ENCODE results near the gene NCBP1. TPM values are rescaled to one million over a fixed set of nuclear protein-coding genes. Genes with fewer than 3 reads are reported as not detected.

The NCBP1 gene
- total RNA-seq, 4 donors from 2014 or later, result 16.2 to 38.0 (median 18.5) TPM

DNA sequence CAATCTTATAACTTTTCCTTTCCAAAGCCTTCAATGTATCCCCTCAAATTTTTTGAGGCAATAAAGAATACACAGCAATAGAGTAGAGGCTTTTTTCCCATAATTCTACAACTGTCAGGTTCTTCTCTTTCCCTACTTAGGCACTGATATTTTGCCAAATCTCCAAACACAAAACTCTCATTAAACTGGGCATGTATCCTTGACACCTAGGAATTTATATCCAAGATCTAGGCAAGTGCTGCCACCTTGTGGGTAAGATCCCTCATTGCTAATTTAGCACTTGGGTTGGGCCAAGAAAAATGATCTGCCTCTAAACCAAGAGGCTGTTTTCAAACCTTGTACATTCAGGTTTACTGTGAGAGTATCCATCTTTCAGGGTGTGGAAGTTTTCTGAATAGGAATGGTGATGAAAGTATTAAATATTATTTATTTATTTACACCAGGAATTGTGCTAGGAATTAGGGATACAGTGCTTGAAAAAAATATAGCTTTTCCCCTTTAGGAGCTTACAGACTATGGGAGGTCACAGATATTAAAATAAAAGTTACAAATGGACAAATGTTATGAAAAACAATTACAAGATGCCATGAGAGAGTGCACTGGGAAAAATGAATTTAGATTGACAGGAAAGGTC lies 18.1 kb upstream of the NCBP1 start:
- TF ChIP-seq, protein P1, sequence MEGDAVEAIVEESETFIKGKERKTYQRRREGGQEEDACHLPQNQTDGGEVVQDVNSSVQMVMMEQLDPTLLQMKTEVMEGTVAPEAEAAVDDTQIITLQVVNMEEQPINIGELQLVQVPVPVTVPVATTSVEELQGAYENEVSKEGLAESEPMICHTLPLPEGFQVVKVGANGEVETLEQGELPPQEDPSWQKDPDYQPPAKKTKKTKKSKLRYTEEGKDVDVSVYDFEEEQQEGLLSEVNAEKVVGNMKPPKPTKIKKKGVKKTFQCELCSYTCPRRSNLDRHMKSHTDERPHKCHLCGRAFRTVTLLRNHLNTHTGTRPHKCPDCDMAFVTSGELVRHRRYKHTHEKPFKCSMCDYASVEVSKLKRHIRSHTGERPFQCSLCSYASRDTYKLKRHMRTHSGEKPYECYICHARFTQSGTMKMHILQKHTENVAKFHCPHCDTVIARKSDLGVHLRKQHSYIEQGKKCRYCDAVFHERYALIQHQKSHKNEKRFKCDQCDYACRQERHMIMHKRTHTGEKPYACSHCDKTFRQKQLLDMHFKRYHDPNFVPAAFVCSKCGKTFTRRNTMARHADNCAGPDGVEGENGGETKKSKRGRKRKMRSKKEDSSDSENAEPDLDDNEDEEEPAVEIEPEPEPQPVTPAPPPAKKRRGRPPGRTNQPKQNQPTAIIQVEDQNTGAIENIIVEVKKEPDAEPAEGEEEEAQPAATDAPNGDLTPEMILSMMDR (IDR thresholded peaks at IDR 0.05; ENCODE audit: low read depth), result no peak

DNA sequence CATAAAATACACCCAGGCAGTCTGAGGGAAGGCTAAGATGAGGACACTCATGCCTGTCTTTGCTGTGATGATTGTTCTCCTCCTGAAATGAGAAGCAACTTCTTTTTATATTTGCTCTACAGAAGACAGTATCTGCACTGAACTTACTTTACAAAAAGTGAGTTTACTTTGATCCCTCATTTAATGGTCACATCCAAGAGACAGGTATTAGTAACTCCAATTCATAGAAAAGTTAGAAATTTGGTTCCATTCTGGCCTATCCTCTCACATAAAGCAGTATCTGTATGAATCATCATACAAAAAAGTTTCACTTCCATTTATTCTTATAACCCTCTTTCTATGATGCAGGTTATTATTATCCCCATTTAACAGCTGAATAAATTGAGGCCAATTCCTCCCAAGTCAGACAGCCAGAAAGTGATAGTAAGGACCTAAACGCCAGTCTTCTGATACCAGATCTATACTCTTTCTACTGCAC lies 15.6 kb upstream of the NCBP1 start:
- TF ChIP-seq, protein P1 (IDR thresholded peaks at IDR 0.05; ENCODE audit: low read depth), result no peak

DNA sequence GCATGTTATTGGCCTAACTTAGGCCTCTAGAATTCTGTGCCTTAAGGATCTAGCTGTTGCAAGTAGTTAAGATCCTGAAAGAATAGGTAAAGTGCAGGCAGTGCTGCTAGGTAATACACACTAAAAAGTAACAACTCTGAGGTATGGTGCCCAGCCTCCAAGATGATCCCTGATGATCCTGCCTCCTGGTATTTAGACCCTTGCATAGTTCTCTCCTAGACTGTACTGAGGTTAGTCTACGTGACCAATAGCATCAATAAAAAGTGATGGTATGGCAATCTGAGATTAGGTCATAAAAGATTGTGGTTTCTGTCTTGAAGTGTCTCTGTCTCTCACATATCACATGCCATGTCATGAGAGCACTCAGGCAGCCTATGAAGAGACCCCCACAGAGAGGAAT lies 9.7 kb upstream of the NCBP1 start:
- TF ChIP-seq, protein P1 (IDR thresholded peaks at IDR 0.05; ENCODE audit: low read depth), result no peak

DNA sequence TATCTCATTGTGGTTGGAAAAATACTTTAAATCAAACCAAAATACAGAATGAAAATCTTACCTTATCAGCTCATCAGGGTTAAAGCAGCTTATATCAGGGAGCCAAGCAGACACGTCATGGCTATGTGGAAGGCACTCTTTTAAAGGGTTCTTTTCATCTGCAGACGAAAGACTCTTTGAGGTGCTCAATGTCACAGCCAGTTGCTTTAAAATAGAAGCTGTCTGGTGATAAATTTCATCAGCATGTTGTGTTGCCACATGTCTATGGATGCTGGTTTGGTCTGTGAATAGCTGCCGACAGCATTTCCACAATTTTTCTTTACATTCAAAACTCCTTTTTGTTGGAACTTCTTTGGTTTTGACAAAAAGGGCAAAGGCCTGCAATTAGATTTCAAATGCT lies 8.0 kb upstream of the NCBP1 start:
- TF ChIP-seq, protein P1 (IDR thresholded peaks at IDR 0.05; ENCODE audit: low read depth), result no peak

DNA sequence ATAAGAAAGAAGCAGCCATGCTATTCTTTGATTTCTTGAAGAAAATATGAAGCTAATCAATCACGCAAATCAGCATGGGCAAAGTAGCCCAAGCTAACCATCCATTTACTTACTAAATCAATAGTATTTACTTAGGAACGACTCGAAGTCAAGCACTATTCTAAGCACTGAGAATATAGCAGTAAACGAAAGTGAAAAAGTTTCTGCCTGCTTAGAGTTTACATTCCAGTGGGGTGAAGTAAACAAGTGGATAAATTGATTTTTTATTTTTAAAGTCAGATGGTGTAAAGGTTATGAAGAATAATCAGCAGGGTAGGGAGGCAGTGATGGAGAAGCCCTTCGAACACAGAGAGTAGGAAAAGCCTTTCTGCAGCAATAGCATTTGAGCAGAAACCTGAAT lies 6.0 kb upstream of the NCBP1 start:
- TF ChIP-seq, protein P1 (IDR thresholded peaks at IDR 0.05; ENCODE audit: low read depth), result no peak

DNA sequence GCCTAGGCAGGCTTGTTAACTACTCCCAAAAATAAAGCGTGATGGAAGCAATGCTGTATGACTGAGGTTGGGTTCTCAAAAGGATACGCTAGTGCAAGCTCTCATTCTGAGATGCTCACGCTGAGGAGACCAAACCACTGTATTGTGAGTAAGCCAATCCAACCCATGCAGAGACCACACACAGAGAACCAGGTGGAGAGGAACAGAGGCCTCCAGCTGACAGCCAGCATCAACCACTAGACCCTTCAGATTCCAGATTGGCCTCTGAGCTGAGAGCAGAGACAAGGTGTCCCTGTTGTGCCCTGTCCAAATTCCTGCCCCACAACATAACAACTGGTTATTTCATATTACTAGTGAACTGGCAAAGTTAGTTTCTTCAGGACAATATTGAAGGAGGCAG lies 5.0 kb upstream of the NCBP1 start:
- TF ChIP-seq, protein P1 (IDR thresholded peaks at IDR 0.05; ENCODE audit: low read depth), result no peak

DNA sequence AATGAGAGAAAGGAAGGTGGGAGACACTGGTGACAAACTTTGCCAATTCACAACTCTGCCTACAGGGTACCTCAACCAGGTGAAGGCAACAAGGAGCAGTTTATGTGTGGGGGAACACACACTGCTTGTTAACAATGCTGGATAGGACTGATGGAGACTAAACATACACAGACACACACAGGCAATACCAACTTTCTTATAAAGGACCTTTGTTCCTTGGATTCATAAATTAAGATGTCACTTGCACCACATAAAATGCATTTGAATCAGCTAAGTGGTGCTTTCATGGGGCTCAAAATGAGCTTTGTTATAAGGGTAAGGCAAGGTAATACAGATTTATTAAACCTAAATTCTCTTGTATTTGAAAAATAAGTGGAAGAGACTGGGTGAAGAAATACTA lies 4.5 kb upstream of the NCBP1 start:
- TF ChIP-seq, protein P1 (IDR thresholded peaks at IDR 0.05; ENCODE audit: low read depth), result no peak

Measured in subcutaneous adipose tissue (tissue), 4 donors.